Loucy (cell line): ENCODE results near the gene KIAA1210.

Experiments used
- EZH2phosphoT487 ChIP-seq: fragments of 200-600 bp; IDR thresholded peaks from 2 replicates; pipeline ENCODE4 v1.6.1; 2018; ENCODE audit warnings: antibody characterized with exemption, mild to moderate bottlenecking, moderate library complexity, borderline replicate concordance
- TF ChIP-seq, protein P1 (sequence below): fragments of 200-600 bp; sonication (generic); conservative IDR thresholded peaks from 2 replicates; pipeline ENCODE4 v1.5.1; 2014; ENCODE audit warnings: mild to moderate bottlenecking, antibody characterized with exemption, low read length

DNA sequence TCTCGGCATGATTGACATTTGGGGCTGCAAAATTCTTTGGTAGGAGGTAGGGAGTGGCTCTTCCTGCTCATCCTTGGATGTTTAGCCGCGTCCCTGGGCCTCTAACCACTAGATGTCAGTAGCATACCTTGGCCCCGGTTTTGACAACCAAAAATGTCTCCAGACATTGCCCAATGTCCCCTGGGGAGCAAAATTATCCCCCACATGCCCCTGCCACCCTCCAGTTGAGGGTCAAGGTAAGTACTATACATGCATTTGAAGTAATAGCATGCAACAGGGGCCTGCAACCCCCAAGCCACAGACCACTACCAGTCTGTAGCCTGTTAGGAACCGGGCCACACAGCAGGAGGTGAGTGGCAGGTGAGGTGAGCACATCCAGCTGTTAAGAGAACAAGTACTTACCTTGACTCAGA, 17.6 kb upstream of the KIAA1210 start:
- TF ChIP-seq, protein P1, sequence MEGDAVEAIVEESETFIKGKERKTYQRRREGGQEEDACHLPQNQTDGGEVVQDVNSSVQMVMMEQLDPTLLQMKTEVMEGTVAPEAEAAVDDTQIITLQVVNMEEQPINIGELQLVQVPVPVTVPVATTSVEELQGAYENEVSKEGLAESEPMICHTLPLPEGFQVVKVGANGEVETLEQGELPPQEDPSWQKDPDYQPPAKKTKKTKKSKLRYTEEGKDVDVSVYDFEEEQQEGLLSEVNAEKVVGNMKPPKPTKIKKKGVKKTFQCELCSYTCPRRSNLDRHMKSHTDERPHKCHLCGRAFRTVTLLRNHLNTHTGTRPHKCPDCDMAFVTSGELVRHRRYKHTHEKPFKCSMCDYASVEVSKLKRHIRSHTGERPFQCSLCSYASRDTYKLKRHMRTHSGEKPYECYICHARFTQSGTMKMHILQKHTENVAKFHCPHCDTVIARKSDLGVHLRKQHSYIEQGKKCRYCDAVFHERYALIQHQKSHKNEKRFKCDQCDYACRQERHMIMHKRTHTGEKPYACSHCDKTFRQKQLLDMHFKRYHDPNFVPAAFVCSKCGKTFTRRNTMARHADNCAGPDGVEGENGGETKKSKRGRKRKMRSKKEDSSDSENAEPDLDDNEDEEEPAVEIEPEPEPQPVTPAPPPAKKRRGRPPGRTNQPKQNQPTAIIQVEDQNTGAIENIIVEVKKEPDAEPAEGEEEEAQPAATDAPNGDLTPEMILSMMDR, result peak; percentile 47
- no peak for TF ChIP-seq EZH2phosphoT487
